Measurements from ENCODE around the gene HOXB2. TPM values are rescaled to one million over a fixed set of nuclear protein-coding genes. Genes with fewer than 3 reads are reported as not detected.

HOXB2 gene
- total RNA-seq, 3 donors from 2014 or later: 0.93 to 32.4 (median 3.3) TPM

DNA sequence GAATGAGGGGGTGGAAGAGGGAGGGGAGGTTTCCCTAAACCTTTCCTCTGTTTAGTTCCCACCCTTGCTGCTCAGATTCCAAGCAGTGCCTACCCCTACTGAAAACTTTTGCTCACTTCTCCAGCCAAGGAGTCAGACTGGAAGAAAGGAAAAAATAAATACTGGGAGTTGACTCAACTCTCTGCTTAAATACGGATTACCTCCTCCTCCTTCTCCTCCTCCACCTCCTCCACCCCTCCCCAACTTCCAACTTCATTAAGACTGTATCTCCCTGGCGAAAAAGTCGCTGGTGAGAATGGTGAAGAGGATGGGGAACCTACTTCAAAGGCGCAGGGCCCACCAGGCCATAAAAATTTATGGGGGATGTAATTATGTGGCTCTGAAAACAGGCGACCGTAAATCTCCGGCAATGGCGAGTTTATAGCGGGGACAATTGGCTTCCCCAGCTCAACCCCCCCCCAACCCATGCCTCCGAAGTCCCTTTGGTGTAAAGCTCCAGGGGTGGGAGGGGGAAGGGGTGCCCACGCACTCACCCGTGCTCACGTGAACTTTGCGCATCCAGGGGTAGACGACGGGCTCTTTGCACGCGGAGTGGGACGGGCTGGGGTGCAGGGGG, 32.5 kb upstream of the HOXB2 start:
- DNase-seq (peak in 1 of 3 donors; percentile 60), ATAC-seq (peak; percentile 29)
- Histone ChIP-seq H3K36me3 (ENCODE audit: low read depth) (no peaks in the 10 kb centered on the region), H3K4me1 (ENCODE audit: low read depth) (peaks cover 53% of the 10 kb centered on the region), H3K9me3 (no peaks in the 10 kb centered on the region), H3K4me3 (no peak overlapping the region)
- no peak for TF ChIP-seq CTCF (IDR thresholded peaks at IDR 0.05)
- intact Hi-C loops (cut with DNase I, micrococcal nuclease): no loop called here

DNA sequence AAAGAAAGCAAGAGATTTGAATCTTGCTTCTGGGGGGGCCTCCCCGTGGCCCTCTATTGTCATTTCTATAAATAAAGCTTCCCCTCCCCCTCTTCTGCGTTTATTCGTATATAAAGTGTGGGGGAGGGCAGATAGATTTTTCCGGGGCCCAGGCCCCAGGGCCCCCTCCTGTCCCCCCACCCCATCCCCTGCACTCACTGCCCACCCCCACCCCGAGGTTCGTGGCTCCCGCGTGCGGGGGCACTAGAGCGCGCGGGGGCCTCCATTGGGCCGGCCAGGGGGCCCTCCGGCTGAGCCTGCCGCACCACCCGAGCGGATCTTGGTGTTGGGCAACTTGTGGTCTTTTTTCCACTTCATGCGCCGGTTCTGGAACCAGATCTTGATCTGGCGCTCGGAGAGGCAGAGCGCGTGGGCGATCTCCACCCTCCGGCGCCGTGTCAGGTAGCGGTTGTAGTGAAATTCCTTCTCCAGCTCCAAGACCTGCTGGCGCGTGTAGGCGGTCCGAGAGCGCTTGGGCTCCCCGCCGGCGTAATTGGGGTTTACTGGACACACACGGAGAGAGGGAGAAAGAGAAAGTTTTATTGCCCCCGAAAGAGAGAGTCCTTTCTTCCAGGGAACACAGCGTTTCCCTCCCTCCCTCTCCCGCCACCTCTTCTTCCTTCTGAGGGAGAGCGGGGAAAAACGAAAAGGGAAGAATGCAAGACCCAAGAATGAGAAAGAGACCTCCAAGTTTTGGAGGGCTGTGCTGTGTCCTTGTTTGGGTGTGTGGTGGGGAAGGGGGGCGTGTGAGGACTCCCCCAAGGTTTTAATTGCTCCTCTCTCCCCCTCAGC, 31.8 kb upstream of the HOXB2 start:
- TF ChIP-seq CTCF (IDR thresholded peaks at IDR 0.05): no peak
- Histone ChIP-seq H3K4me3 (no peak overlapping the region), H3K9me3 (no peaks in the 10 kb centered on the region), H3K36me3 (ENCODE audit: low read depth) (no peaks in the 10 kb centered on the region), H3K4me1 (ENCODE audit: low read depth) (peaks cover 57% of the 10 kb centered on the region)
- ATAC-seq (no peak), DNase-seq (no peak)
- intact Hi-C loops (cut with DNase I, micrococcal nuclease): no loop called here

GRCh38 chr17:48575673-48576478, 31.0 kb upstream of the HOXB2 start:
- peak; percentile 17 for ATAC-seq
- no peak for DNase-seq
- peaks cover 54% of the 10 kb centered on the region for H3K4me1 ChIP-seq (ENCODE audit: low read depth)
- no peaks in the 10 kb centered on the region for H3K9me3 ChIP-seq
- H3K36me3 ChIP-seq (ENCODE audit: low read depth): no peaks in the 10 kb centered on the region
- no peak for TF ChIP-seq CTCF (IDR thresholded peaks at IDR 0.05)
- no peak overlapping the region for H3K4me3 ChIP-seq
- intact Hi-C loops (cut with DNase I, micrococcal nuclease): no loop called here

GRCh38 chr17:48575066-48575582, 30.2 kb upstream of the HOXB2 start:
- DNase-seq (no peak), ATAC-seq (no peak)
- intact Hi-C loops (cut with DNase I, micrococcal nuclease): no loop called here
- Histone ChIP-seq H3K4me1 (ENCODE audit: low read depth) (peaks cover 47% of the 10 kb centered on the region), H3K4me3 (no peak overlapping the region), H3K9me3 (no peaks in the 10 kb centered on the region), H3K36me3 (ENCODE audit: low read depth) (no peaks in the 10 kb centered on the region)
- no peak for TF ChIP-seq CTCF (IDR thresholded peaks at IDR 0.05)

DNA sequence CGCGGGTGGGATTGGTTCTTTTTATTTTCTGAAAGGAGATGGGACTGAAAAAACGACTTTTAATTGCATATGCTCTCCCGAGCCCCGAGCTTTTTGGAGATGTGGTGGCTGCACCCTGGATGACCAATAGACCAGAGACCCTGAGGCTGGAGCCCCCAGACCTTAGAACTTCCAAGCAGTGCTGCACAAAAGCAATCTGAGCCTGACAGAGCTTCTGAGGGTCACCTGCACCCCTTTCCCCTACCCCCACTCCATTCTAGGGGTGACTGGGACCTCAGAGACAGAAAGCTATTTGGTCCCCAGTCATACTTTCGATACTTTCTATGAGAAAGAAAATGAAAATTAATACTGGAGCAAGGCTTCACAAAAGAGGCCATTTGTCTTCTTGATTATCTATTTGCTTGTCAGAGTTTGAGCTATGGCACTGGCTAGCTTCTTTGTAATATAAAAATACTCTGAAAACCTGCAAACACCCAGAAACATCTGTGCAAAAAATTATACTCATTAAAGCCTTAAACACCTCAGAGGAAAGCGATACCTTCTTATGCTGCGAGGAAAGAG, 29.7 kb upstream of the HOXB2 start:
- no peaks in the 10 kb centered on the region for H3K9me3 ChIP-seq
- ATAC-seq: no peak
- DNase-seq: peak in 1 of 3 donors; percentile 9
- H3K4me1 ChIP-seq (ENCODE audit: low read depth): peaks cover 42% of the 10 kb centered on the region
- intact Hi-C loops (cut with DNase I, micrococcal nuclease): no loop called here
- no peak for TF ChIP-seq CTCF (IDR thresholded peaks at IDR 0.05)
- H3K36me3 ChIP-seq (ENCODE audit: low read depth): no peaks in the 10 kb centered on the region
- no peak overlapping the region for H3K4me3 ChIP-seq

Measured in mucosa of descending colon (tissue), 3 donors.